Mesenchymal stem cell (in vitro differentiated cells and primary cell): ENCODE data around the gene PCSK1N.
A peak's percentile ranks its signal among the peaks of the same experiment; 100 is the strongest.

Experiments
- DNase-seq: peaks from one replicate; pipeline ENCODE4 v3.0.0-alpha.2; 2013
- H2AFZ ChIP-seq: one replicate; pipeline ENCODE4 v1.6.1; 2013; ENCODE audit warnings: low read depth, mild to moderate bottlenecking, control low read depth, inconsistent platforms, low read length, moderate library complexity
- H2AK5ac ChIP-seq: 2 replicates; pipeline ENCODE4 v1.6.1; 2013; ENCODE audit warnings: low read length, moderate library complexity, mild to moderate bottlenecking, inconsistent platforms; ENCODE audit not compliant: severe bottlenecking
- H2BK120ac ChIP-seq: one replicate; pipeline ENCODE4 v1.6.1; 2013; ENCODE audit warnings: low read depth, mild to moderate bottlenecking, inconsistent platforms, low read length, moderate library complexity
- H2BK12ac ChIP-seq, 2 experiments: one replicate each; pipeline ENCODE4 v1.6.1; 2013; ENCODE audit warnings: inconsistent platforms in 2 of 2, low read length in 2 of 2, mild to moderate bottlenecking in 2 of 2, moderate library complexity in 2 of 2, control low read depth in 1 of 2
- H2BK15ac ChIP-seq: one replicate; pipeline ENCODE4 v1.6.1; 2013; ENCODE audit warnings: mild to moderate bottlenecking, low read depth, inconsistent platforms; ENCODE audit not compliant: poor library complexity, severe bottlenecking
- H2BK5ac ChIP-seq: 2 replicates; pipeline ENCODE4 v1.6.1; 2013; ENCODE audit warnings: low read depth, mild to moderate bottlenecking, low read length, control low read depth, inconsistent platforms; ENCODE audit not compliant: poor library complexity, severe bottlenecking
- H3K14ac ChIP-seq, 2 experiments: one replicate each; pipeline ENCODE4 v1.6.1; 2013; ENCODE audit warnings: inconsistent platforms in 2 of 2, low read length in 2 of 2, control low read depth in 1 of 2, mild to moderate bottlenecking in 1 of 2, moderate library complexity in 1 of 2
- H3K18ac ChIP-seq, 2 experiments: one replicate each; pipeline ENCODE4 v1.6.1; 2013; ENCODE audit warnings: inconsistent platforms in 2 of 2, low read length in 2 of 2, control low read depth in 1 of 2, low read depth in 1 of 2, mild to moderate bottlenecking in 1 of 2
- H3K23ac ChIP-seq, 2 experiments: one replicate each; pipeline ENCODE4 v1.6.1; 2013; ENCODE audit warnings: inconsistent platforms in 2 of 2, low read length in 2 of 2, mild to moderate bottlenecking in 2 of 2, moderate library complexity in 2 of 2, control low read depth in 1 of 2
- H3K27ac ChIP-seq: 2 replicates; pipeline ENCODE4 v1.5.1; 2013; ENCODE audit warnings: mild to moderate bottlenecking, moderate library complexity, low read length, control low read depth, inconsistent platforms; ENCODE audit not compliant: poor library complexity, severe bottlenecking
- H3K27me3 ChIP-seq, 2 experiments: 2 replicates each; pipeline versions ENCODE4 v1.6.1 to v1.7.0; 2013; ENCODE audit warnings: low read length in 2 of 2, mild to moderate bottlenecking in 2 of 2, moderate library complexity in 2 of 2, control low read depth in 1 of 2, inconsistent platforms in 1 of 2; ENCODE audit not compliant: control insufficient read depth in 1 of 2, insufficient read depth in 1 of 2
- H3K36me3 ChIP-seq, 2 experiments: 2 replicates each; pipeline versions ENCODE4 v1.6.1 to v1.7.0; 2013; ENCODE audit warnings: low read length in 2 of 2, control low read depth in 1 of 2, inconsistent platforms in 1 of 2, low read depth in 1 of 2, mild to moderate bottlenecking in 1 of 2; ENCODE audit not compliant: insufficient read depth in 2 of 2, control insufficient read depth in 1 of 2
- H3K4ac ChIP-seq, 2 experiments: one replicate each; pipeline ENCODE4 v1.6.1; 2013; ENCODE audit warnings: inconsistent platforms in 2 of 2, low read length in 2 of 2, mild to moderate bottlenecking in 2 of 2, moderate library complexity in 2 of 2, control low read depth in 1 of 2, low read depth in 1 of 2
- H3K4me1 ChIP-seq: 2 replicates; pipeline ENCODE4 v1.6.1; 2013; ENCODE audit warnings: low read depth, low read length, control low read depth; ENCODE audit not compliant: control insufficient read depth, insufficient read depth
- H3K4me2 ChIP-seq: 2 replicates; pipeline ENCODE4 v1.6.1; 2013; ENCODE audit warnings: low read length, mild to moderate bottlenecking, inconsistent platforms; ENCODE audit not compliant: poor library complexity, severe bottlenecking
- H3K4me3 ChIP-seq, 2 experiments: 2 replicates each; pipeline versions ENCODE4 v1.5.1 to v1.7.0; 2013; ENCODE audit warnings: low read length in 2 of 2, mild to moderate bottlenecking in 2 of 2, control low read depth in 1 of 2, low read depth in 1 of 2; ENCODE audit not compliant: insufficient read depth in 1 of 2
- H3K79me1 ChIP-seq: replicated peaks from 2 replicates; pipeline ENCODE4 v1.6.1; 2013; ENCODE audit warnings: mild to moderate bottlenecking, control low read depth, low read length, inconsistent platforms; ENCODE audit not compliant: poor library complexity, severe bottlenecking
- H3K9ac ChIP-seq: 2 replicates; pipeline ENCODE4 v1.7.0; 2013; ENCODE audit warnings: mild to moderate bottlenecking, low read length, moderate library complexity
- H3K9me3 ChIP-seq: 2 replicates; pipeline ENCODE4 v1.7.0; 2013; ENCODE audit warnings: mild to moderate bottlenecking, low read length; ENCODE audit not compliant: control insufficient read depth
- H4K8ac ChIP-seq: one replicate; pipeline ENCODE4 v1.6.1; 2013; ENCODE audit warnings: inconsistent platforms, mild to moderate bottlenecking, low read length, moderate library complexity
- H4K91ac ChIP-seq: one replicate; pipeline ENCODE4 v1.6.1; 2013; ENCODE audit warnings: mild to moderate bottlenecking, low read length, inconsistent platforms
- WGBS: methylation state at CpG from one replicate; pipeline ENCODE4 v1.1.7; 2013; ENCODE audit warnings: mixed read lengths; 5-methylcytosine and 5-hydroxymethylcytosine counted together

PCSK1N gene

GRCh38 chrX:48800574-48801279, 34.7 kb downstream of the PCSK1N start:
- H3K4me3 ChIP-seq, result peak overlapping the region; percentile 80 to 81
- peaks cover 7 to 9% of the 10 kb centered on the region in 2 experiments for H3K36me3 ChIP-seq
- peak overlapping the region; percentile 91 for H4K8ac ChIP-seq
- H2BK120ac ChIP-seq, result no peak overlapping the region
- peak overlapping the region; percentile 26 for H2BK15ac ChIP-seq
- H3K18ac ChIP-seq, result peak overlapping the region; percentile 21 to 70
- H3K14ac ChIP-seq, result no peak overlapping the region
- H3K4me1 ChIP-seq, result peaks cover 5% of the 10 kb centered on the region
- H3K4ac ChIP-seq, result peak overlapping the region in 1 of 2 experiments; percentile 80
- peaks cover 7% of the 10 kb centered on the region for H3K79me1 ChIP-seq
- H3K9me3 ChIP-seq, result no peaks in the 10 kb centered on the region
- peak overlapping the region; percentile 48 for H2AK5ac ChIP-seq
- H3K27me3 ChIP-seq, result peaks cover 0 to 20% of the 10 kb centered on the region in 2 experiments
- H2AFZ ChIP-seq, result peak overlapping the region; percentile 53
- H2BK12ac ChIP-seq, result no peak overlapping the region
- H3K23ac ChIP-seq, result no peak overlapping the region
- H3K27ac ChIP-seq, result peak overlapping the region; percentile 76
- peak overlapping the region; percentile 90 for H3K9ac ChIP-seq
- peak overlapping the region; percentile 66 for H3K4me2 ChIP-seq
- H2BK5ac ChIP-seq, result no peak overlapping the region
- peak overlapping the region; percentile 68 for H4K91ac ChIP-seq
- no peak for DNase-seq
- 41% methylated on average over 15 of the region's 17 CpGs for WGBS

- Histone ChIP-seq H2AK5ac (no peak overlapping the region), H4K8ac (no peak overlapping the region), H3K4me1 (peaks cover 14% of the 10 kb centered on the region), H3K9ac (no peak overlapping the region), H2BK15ac (no peak overlapping the region), H2BK12ac (no peak overlapping the region), H3K36me3 (no peaks in the 10 kb centered on the region), H3K14ac (no peak overlapping the region), H2AFZ (no peak overlapping the region), H3K79me1 (peaks cover 1% of the 10 kb centered on the region), H2BK5ac (no peak overlapping the region), H3K4ac (no peak overlapping the region), H3K4me2 (no peak overlapping the region), H3K9me3 (no peaks in the 10 kb centered on the region), H4K91ac (no peak overlapping the region), H3K4me3 (no peak overlapping the region), H3K23ac (no peak overlapping the region), H2BK120ac (no peak overlapping the region), H3K27ac (no peak overlapping the region), H3K27me3 (peaks cover 0 to 34% of the 10 kb centered on the region in 2 experiments), H3K18ac (no peak overlapping the region)
- no peak for DNase-seq
- WGBS, result no CpG with 5 or more reads among the region's 2 CpGs
Measured at GRCh38 chrX:48798318-48798717, 37.1 kb downstream of the PCSK1N start.

DNA sequence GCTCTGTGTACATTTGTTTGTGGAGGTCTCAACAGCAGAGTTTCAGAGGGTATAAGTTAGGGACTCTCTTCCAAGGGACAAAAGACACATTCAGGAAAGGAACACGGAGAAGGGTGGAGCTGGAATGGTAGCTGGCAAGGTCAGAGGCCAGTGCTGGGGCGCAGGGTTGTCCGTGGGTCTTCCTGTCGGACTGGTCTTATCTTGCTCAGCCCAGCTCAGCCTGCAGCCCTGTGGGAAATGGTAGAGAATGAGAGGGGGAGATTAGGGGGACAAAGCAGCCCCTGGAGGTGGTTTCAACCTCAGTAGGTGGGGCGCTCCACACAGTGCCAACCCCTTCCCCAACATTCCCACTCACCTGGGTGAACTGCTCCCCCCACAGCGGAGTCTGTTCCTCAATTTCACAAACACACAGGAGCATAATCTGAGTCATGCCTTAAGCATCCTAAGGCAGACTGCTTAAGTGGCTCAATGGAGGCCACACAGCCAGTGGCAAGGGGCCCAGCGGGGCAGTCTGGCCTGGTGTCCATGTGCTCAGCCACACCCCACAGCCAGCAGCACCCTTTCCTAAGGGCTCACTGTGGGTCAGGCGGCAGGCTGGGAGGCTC, 40.4 kb downstream of the PCSK1N start:
- DNase-seq, result peak; percentile 67
- Histone ChIP-seq H2BK12ac (peak overlapping the region in 1 of 2 experiments; percentile 59), H3K27me3 (peaks cover 0 to 59% of the 10 kb centered on the region in 2 experiments), H3K36me3 (no peaks in the 10 kb centered on the region), H3K9me3 (no peaks in the 10 kb centered on the region), H3K79me1 (no peaks in the 10 kb centered on the region), H3K4me1 (peaks cover 10% of the 10 kb centered on the region), H3K18ac (peak overlapping the region in 1 of 2 experiments; percentile 21), H2BK15ac (no peak overlapping the region), H3K4me3 (no peak overlapping the region), H2BK120ac (no peak overlapping the region), H3K9ac (no peak overlapping the region), H2AK5ac (no peak overlapping the region), H3K4me2 (no peak overlapping the region), H4K8ac (peak overlapping the region; percentile 82), H2BK5ac (no peak overlapping the region), H3K14ac (no peak overlapping the region), H3K23ac (no peak overlapping the region), H3K4ac (no peak overlapping the region), H3K27ac (no peak overlapping the region), H4K91ac (peak overlapping the region; percentile 34), H2AFZ (no peak overlapping the region)
- WGBS, result 18% methylated on average over 3 of the region's 8 CpGs

- WGBS, result 95% methylated on average over 12 of the region's 12 CpGs
Measured at GRCh38 chrX:48794340-48794910, 41.0 kb downstream of the PCSK1N start.

More at GRCh38 chrX:48794340-48794910, 41.0 kb downstream of the PCSK1N start:
- Histone ChIP-seq H2AK5ac (no peak overlapping the region), H3K79me1 (no peaks in the 10 kb centered on the region), H2AFZ (no peak overlapping the region), H3K23ac (no peak overlapping the region), H3K4ac (no peak overlapping the region), H2BK5ac (no peak overlapping the region), H2BK15ac (no peak overlapping the region), H3K4me2 (no peak overlapping the region), H3K36me3 (no peaks in the 10 kb centered on the region), H3K14ac (no peak overlapping the region), H3K4me1 (peaks cover 10% of the 10 kb centered on the region), H4K8ac (no peak overlapping the region), H4K91ac (no peak overlapping the region), H2BK12ac (peak overlapping the region in 1 of 2 experiments; percentile 86), H3K27ac (no peak overlapping the region), H3K9me3 (no peaks in the 10 kb centered on the region), H3K9ac (no peak overlapping the region), H3K27me3 (peaks cover 0 to 65% of the 10 kb centered on the region in 2 experiments), H3K18ac (no peak overlapping the region), H2BK120ac (no peak overlapping the region), H3K4me3 (no peak overlapping the region)
- no peak for DNase-seq
